K562 (cell line): ENCODE data around the gene GARNL3.

Experiments used
- CREM ChIP-seq: IDR thresholded peaks from 2 replicates; pipeline ENCODE4 v1.6.1; 2014; ENCODE audit warnings: antibody characterized with exemption, low read depth
- MED1 ChIP-seq: sonication (generic); formaldehyde crosslinking; IDR thresholded peaks from 2 replicates; pipeline ENCODE4 v1.8.1; 2023; ENCODE audit warnings: missing genetic modification reagents, borderline replicate concordance
- MYC ChIP-seq, 2 experiments: fragments of 250-450 bp in 1 of 2; sonication (Bioruptor Pico) in 1 of 2; IDR thresholded peaks; 2 replicates each; pipeline versions ENCODE4 v1.5.1 to v1.6.1; 2012 to 2021; ENCODE audit warnings: low read depth in 2 of 2, borderline replicate concordance in 1 of 2, improper control_type of control experiment in 1 of 2, low read length in 1 of 2, mild to moderate bottlenecking in 1 of 2, moderate library complexity in 1 of 2
- NCOA4 ChIP-seq: fragments of 450-650 bp; IDR thresholded peaks from 2 replicates; pipeline ENCODE4 v1.6.1; 2018; ENCODE audit warnings: mild to moderate bottlenecking; ENCODE audit not compliant: partially characterized antibody
- NFIC ChIP-seq: fragments of 450-650 bp; IDR thresholded peaks from 2 replicates; pipeline ENCODE4 v1.6.1; 2017; ENCODE audit warnings: mild to moderate bottlenecking, inconsistent platforms
- RBM15 ChIP-seq: fragments of 200-400 bp; formaldehyde crosslinking; IDR thresholded peaks from 2 replicates; pipeline ENCODE4 v1.6.1; 2018; ENCODE audit warnings: mild to moderate bottlenecking, low read length, moderate library complexity; ENCODE audit not compliant: insufficient read depth
- SP2 ChIP-seq: IDR thresholded peaks from 2 replicates; pipeline ENCODE4 v1.6.1; 2011; ENCODE audit warnings: mild to moderate bottlenecking, low read depth, low read length, moderate library complexity; ENCODE audit not compliant: poor library complexity, severe bottlenecking; ENCODE audit errors: extremely low read depth
- TEAD2 ChIP-seq: fragments of 450-650 bp; IDR thresholded peaks from 2 replicates; pipeline ENCODE4 v1.6.1; 2016; ENCODE audit warnings: missing genetic modification characterization, control low read depth, missing compliant biosample characterization
- ZNF3 ChIP-seq: fragments of 250-450 bp; sonication (Bioruptor Pico); IDR thresholded peaks from 2 replicates; pipeline ENCODE4 v1.5.0; 2021; ENCODE audit warnings: mild to moderate bottlenecking, moderate library complexity
- ZNF830 ChIP-seq: fragments of 250-450 bp; sonication (Bioruptor Pico); IDR thresholded peaks from 2 replicates; pipeline ENCODE4 v1.5.0; 2021; ENCODE audit warnings: mild to moderate bottlenecking
- TF ChIP-seq, protein P1 (sequence below): sonication (generic); formaldehyde crosslinking; IDR thresholded peaks from 2 replicates; pipeline ENCODE4 v1.8.0; 2022; ENCODE audit warnings: mild to moderate bottlenecking, missing genetic modification reagents
- TF ChIP-seq, protein P2 (sequence below), 3 experiments: IDR thresholded peaks in 2 of 3; conservative IDR thresholded peaks in 1 of 3; 2 replicates each; pipeline ENCODE4 v1.5.1; 2011 to 2012; ENCODE audit warnings: low read length in 3 of 3, mild to moderate bottlenecking in 3 of 3, control low read depth in 2 of 3, improper control_type of control experiment in 1 of 3, inconsistent platforms in 1 of 3, low read depth in 1 of 3, mixed read lengths in 1 of 3, moderate library complexity in 1 of 3; ENCODE audit not compliant: insufficient read depth in 2 of 3
- TF ChIP-seq, protein P3 (sequence below): fragments of 250-450 bp; sonication (Bioruptor Pico); IDR thresholded peaks from 2 replicates; pipeline ENCODE4 v1.5.0; 2021; ENCODE audit warnings: mild to moderate bottlenecking, borderline replicate concordance

DNA sequence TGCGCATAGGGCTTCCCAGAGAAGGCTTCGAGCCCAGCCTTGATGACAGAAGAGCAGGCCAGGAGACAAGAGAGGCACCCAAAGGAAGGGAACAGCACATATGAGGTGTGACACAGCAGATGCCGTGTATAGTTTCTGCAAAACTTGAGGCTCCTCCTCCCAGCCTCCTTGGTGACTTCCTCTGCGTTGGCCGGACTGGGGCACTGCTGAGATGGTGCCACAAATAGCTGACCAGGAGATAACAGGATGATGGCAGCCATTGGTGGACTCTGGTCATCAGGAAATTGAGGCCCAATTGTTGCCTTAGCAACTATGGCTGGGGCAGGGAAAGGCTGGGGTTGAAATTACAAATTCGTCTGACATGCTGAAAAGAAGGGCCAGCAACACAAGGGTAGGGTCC is 154.8 kb downstream of the GARNL3 start:
- TF ChIP-seq TEAD2 (tag) (no peak), MYC (IDR thresholded peaks at IDR 0.05; ENCODE audit: low read depth, low read length) (no peak), MYC (CRISPR knock-in tag; IDR thresholded peaks at IDR 0.05; ENCODE audit: borderline replicate concordance, low read depth) (no peak), NCOA4 (no peak), RBM15 (no peak), MED1 (CRISPR knock-in tag) (no peak), ZNF3 (CRISPR knock-in tag) (no peak), NFIC (no peak), SP2 (no peak), ZNF830 (CRISPR knock-in tag) (no peak), CREM (no peak)
- TF ChIP-seq, protein P1, sequence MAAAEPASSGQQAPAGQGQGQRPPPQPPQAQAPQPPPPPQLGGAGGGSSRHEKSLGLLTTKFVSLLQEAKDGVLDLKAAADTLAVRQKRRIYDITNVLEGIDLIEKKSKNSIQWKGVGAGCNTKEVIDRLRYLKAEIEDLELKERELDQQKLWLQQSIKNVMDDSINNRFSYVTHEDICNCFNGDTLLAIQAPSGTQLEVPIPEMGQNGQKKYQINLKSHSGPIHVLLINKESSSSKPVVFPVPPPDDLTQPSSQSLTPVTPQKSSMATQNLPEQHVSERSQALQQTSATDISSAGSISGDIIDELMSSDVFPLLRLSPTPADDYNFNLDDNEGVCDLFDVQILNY = no peak
- TF ChIP-seq, protein P2, sequence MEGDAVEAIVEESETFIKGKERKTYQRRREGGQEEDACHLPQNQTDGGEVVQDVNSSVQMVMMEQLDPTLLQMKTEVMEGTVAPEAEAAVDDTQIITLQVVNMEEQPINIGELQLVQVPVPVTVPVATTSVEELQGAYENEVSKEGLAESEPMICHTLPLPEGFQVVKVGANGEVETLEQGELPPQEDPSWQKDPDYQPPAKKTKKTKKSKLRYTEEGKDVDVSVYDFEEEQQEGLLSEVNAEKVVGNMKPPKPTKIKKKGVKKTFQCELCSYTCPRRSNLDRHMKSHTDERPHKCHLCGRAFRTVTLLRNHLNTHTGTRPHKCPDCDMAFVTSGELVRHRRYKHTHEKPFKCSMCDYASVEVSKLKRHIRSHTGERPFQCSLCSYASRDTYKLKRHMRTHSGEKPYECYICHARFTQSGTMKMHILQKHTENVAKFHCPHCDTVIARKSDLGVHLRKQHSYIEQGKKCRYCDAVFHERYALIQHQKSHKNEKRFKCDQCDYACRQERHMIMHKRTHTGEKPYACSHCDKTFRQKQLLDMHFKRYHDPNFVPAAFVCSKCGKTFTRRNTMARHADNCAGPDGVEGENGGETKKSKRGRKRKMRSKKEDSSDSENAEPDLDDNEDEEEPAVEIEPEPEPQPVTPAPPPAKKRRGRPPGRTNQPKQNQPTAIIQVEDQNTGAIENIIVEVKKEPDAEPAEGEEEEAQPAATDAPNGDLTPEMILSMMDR (IDR thresholded peaks at IDR 0.05 in 2 of 3, conservative IDR thresholded peaks at IDR 0.05 in 1 of 3; ENCODE audit: insufficient read depth in 2 of 3, low read depth in 1 of 3, low read length in 3 of 3) = no peak
- TF ChIP-seq, protein P3, sequence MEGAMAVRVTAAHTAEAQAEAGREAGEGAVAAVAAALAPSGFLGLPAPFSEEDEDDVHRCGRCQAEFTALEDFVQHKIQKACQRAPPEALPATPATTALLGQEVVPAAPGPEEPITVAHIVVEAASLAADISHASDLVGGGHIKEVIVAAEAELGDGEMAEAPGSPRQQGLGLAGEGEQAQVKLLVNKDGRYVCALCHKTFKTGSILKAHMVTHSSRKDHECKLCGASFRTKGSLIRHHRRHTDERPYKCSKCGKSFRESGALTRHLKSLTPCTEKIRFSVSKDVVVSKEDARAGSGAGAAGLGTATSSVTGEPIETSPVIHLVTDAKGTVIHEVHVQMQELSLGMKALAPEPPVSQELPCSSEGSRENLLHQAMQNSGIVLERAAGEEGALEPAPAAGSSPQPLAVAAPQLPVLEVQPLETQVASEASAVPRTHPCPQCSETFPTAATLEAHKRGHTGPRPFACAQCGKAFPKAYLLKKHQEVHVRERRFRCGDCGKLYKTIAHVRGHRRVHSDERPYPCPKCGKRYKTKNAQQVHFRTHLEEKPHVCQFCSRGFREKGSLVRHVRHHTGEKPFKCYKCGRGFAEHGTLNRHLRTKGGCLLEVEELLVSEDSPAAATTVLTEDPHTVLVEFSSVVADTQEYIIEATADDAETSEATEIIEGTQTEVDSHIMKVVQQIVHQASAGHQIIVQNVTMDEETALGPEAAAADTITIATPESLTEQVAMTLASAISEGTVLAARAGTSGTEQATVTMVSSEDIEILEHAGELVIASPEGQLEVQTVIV (CRISPR knock-in tag) = no peak
